ENCODE measurements around the gene SF3B1.

GRCh38 chr2:197450465-197450864 is 15.6 kb upstream of the SF3B1 start:
- TF ChIP-seq POLR2AphosphoS5 (IDR thresholded peaks at IDR 0.05; ENCODE audit: low read depth, low read length): no peak
- no peak for TF ChIP-seq SPI1 (IDR thresholded peaks at IDR 0.05; ENCODE audit: low read depth, low read length)
- TF ChIP-seq POLR2A (IDR thresholded peaks at IDR 0.05; ENCODE audit: low read depth, low read length): no peak

Measured in GM12891 (cell line).